Heart left ventricle (tissue), 13 donors: ENCODE measurements around the gene PARP1.

Source experiments
- CTCF ChIP-seq, 12 donors: fragments of 200-600 bp; sonication (generic) in 4 of 12; IDR thresholded peaks; one replicate each; pipeline versions ENCODE4 v1.5.0 to v1.8.0; 2018 to 2022; ENCODE audit warnings: antibody characterized with exemption in 12 of 12, mild to moderate bottlenecking in 5 of 12
- POLR2A ChIP-seq, 2 donors: fragments of 450-650 bp; IDR thresholded peaks; one replicate each; pipeline ENCODE4 v1.6.1; 2017; ENCODE audit warnings: antibody characterized with exemption in 2 of 2, mild to moderate bottlenecking in 2 of 2, moderate library complexity in 2 of 2
- donor health status: ischemic (EF 13 %, LVEDD 7.1; RV severe dilation, severe dysfunction).
- donor health status: DM: no; HTN: yes; CAD: no.
- donor health status: DM: no; HTN: no; CAD: no.
- donor health status: ischemic (EF 25% LVEDD 6.9; RV normal size, moderate dysfunction).
- donor health status: ischemic (EF 25% LVEDD 5.7; RV mildly dilated, moderate dysfunction).
- donor health status: ischemic (EF 35%, LVEDD 5.7; RV mildly dilated, moderate dysfunction).
- donor health status: nonischemic (EF 11% LVEDD 7.7; RV severe dilation, severe dysfunction).
- donor health status: DM: yes; HTN: yes; CAD: no.
- donor health status: PGD.
- donor health status: ischemic (EF 29% LVEDD 5.4; RV normal size, mild dysfunction).
- donor health status: nonischemic (EF 23%, LVEDD 6.1; RV moderate dilation, normal function).

GRCh38 chr1:226420897-226421296 is 13.0 kb upstream of the PARP1 start:
- TF ChIP-seq CTCF (IDR thresholded peaks at IDR 0.05), result no peak
- no peak for TF ChIP-seq POLR2A (IDR thresholded peaks at IDR 0.05)
